Astrocyte of the cerebellum (primary cell): ENCODE measurements around the gene RMND5A.

Experiments
- DNase-seq: peaks from one replicate; pipeline ENCODE4 v3.0.0-alpha.2; 2011; ENCODE audit warnings: low read depth
- H3K4me3 ChIP-seq: 2 replicates; pipeline ENCODE4 v1.5.1; 2011; ENCODE audit warnings: mild to moderate bottlenecking, low read depth, low read length, moderate library complexity
- in situ Hi-C: cut with HindIII; loops from 2 replicates; pipeline ENCODE4 v1.10.0; 2017; ENCODE audit warnings: low sequenced_read_pairs
- TF ChIP-seq, protein P1 (sequence below): IDR thresholded peaks from 2 replicates; pipeline ENCODE4 v1.5.1; 2012; ENCODE audit warnings: low read length, low read depth, moderate library complexity, mild to moderate bottlenecking; ENCODE audit errors: missing control alignments

Gene RMND5A

GRCh38 chr2:86794861-86795260, 74.8 kb downstream of the RMND5A start:
- in situ Hi-C loops: no loop called here
- DNase-seq: no peak
- no peak overlapping the region for H3K4me3 ChIP-seq
- TF ChIP-seq, protein P1, sequence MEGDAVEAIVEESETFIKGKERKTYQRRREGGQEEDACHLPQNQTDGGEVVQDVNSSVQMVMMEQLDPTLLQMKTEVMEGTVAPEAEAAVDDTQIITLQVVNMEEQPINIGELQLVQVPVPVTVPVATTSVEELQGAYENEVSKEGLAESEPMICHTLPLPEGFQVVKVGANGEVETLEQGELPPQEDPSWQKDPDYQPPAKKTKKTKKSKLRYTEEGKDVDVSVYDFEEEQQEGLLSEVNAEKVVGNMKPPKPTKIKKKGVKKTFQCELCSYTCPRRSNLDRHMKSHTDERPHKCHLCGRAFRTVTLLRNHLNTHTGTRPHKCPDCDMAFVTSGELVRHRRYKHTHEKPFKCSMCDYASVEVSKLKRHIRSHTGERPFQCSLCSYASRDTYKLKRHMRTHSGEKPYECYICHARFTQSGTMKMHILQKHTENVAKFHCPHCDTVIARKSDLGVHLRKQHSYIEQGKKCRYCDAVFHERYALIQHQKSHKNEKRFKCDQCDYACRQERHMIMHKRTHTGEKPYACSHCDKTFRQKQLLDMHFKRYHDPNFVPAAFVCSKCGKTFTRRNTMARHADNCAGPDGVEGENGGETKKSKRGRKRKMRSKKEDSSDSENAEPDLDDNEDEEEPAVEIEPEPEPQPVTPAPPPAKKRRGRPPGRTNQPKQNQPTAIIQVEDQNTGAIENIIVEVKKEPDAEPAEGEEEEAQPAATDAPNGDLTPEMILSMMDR: no peak

GRCh38 chr2:86800856-86801567, 80.9 kb downstream of the RMND5A start:
- H3K4me3 ChIP-seq: no peak overlapping the region
- TF ChIP-seq, protein P1: no peak
- in situ Hi-C loops: no loop called here
- DNase-seq: no peak

DNA sequence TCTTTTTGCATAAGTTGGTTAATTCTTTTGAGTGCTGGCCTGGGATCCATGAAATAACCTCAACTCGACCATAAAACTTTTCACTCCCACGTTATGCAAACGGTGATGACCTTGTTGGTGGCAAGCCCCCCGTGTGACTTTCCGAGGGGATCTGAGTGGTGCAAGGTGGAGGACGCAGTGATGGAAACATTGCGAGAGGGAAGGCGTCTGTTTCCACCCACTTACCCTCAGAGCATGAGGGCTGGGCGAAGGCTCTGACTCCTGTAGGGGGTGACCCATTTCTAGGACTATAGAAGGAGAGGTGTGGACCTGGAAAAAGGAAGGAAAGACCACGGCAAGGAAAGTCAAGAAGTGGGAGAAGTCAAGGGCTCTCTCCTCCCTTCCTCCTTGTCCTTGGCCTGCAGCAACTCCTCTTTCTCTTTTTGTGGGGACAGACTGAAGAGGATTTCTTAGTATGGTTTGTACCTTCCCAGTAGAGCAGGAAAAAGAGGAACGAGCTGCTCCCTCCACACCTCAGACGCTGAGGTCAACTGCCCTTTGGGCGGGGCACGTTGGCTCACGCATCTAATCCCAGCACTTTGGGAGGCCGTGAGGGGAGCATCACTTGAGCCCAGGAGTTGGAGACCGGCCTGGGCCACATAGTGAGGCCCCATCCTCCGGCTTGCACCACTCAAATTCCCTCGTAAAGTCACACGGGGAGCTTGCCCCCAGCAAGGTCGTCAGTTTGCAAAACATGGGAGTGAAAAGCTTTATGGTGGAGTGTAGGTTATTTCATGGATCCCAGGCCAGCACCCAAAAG, 86.2 kb downstream of the RMND5A start:
- TF ChIP-seq, protein P1: no peak
- H3K4me3 ChIP-seq: no peak overlapping the region
- no peak for DNase-seq
- in situ Hi-C loops: no loop called here

GRCh38 chr2:86807133-86807467, 87.0 kb downstream of the RMND5A start:
- no peak for DNase-seq
- in situ Hi-C loops: no loop called here
- TF ChIP-seq, protein P1: no peak
- peak overlapping the region; percentile 44 for H3K4me3 ChIP-seq

DNA sequence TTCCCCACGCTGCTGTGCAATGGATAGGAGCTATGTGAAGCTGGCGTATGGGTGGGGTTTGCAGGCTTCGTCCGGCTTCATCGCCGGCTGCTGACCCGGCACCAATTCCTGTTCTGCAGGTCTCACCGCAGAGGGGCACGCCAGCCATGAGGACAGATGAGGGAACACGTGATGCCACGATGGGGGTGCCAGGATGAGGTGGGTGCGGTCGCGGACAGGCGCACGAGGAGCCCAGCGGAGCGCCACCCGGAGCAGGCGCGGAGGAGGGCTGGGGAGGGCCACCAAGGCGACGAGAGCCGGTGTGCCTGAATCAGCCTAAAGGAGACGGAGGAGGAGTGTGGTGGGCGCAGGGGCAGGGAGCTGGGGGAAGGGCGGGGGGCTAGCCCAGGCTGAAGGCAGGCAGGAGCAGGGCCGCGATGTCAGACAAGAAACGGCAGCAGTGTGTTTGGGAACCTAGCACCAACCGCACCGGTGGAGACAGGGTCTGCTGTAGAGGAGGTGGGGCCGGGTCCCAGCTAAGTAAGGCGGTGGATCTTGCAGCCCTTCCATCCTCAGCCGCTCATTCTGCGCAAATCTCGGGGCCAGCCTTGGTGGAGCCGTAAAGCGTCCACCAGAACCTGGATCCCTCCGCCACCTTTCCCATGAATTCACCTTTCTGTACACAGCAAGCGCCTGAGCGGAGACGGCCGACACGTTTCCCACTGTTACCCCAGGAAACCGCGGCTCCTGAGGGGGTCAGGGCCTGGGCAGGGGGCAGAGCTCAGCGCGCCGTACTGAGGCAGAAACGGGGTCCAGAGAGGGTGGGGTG, 87.6 kb downstream of the RMND5A start:
- H3K4me3 ChIP-seq: peak overlapping the region; percentile 44
- no peak for DNase-seq
- TF ChIP-seq, protein P1: no peak
- in situ Hi-C loops: no loop called here

DNA sequence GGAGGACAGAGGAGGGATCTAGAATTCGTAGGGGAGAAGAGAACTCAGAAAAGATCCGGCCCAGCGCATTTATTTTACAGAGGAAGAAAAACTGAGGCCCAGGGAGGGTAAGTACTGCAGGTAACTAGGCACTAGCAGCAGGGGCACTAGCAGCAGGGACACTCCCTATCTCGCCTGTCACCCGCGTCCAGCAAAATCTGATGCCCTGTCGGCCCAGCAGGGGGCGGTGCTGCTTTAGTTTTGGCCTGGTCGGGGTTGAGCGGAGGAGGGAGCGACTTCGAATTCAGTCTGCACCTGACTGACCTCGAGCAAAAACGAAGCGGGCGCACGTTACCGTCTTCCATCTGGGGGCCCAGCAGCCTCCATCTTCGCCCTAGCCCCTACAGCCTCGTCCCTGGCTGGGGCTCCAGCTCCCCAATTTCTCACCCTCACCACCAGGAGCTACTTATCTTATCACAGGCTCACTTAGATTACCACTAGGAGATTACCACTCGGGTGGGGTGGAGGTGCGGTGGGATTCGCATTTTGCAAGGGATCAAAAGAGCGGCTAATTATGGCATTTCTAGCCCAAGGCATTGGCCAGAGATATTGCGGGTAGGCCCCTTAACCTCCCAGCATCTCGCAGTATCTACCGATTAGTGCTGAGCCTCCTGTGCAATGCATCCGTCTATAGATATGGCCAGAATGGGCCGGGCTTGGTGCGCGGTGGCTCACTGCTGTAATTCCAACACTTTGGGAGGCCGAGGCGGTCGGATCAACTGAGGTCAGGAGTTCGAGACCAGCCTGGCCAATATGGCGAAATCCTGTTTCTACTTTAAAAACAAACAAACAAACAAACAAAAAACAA, 88.4 kb downstream of the RMND5A start:
- in situ Hi-C loops: no loop called here
- H3K4me3 ChIP-seq: peak overlapping the region; percentile 44
- peak; percentile 43 for DNase-seq
- TF ChIP-seq, protein P1: peak; percentile 79
